SK-N-SH (cell line): ENCODE data around the gene SMAD3. TPM values are rescaled to one million over a fixed set of nuclear protein-coding genes. Genes with fewer than 3 reads are reported as not detected.
A peak's percentile ranks its signal among the peaks of the same experiment; 100 is the strongest.

ENCODE experiments used
- CTCF ChIA-PET: fragments of 300-600, 350-600 bp; formaldehyde crosslinking; extraction: SDS; loops from one replicate; lab custom pipeline; 2021; lab: Yijun Ruan, JAX
- POLR2A ChIA-PET: fragments of 350-600 bp; sonication (Branson Sonifier 250); formaldehyde crosslinking; extraction: SDS; loops from one replicate; lab custom pipeline; 2020; ENCODE audit warnings: antibody characterized with exemption, inconsistent platforms; lab: Yijun Ruan, JAX
- DNase-seq: peaks from one replicate; pipeline ENCODE4 v3.0.0; 2012
- H2AFZ ChIP-seq: fragments of 200-600 bp; sonication (generic); 2 replicates; pipeline ENCODE4 v1.8.1; 2016; ENCODE audit warnings: antibody characterized with exemption, mild to moderate bottlenecking, low read depth
- H3F3A ChIP-seq: fragments of 200-600 bp; sonication (generic); replicated peaks from 2 replicates; pipeline ENCODE3; 2016; ENCODE audit warnings: antibody characterized with exemption, mild to moderate bottlenecking; ENCODE audit not compliant: insufficient read depth
- H3K27ac ChIP-seq, 2 experiments: fragments of 200-500 bp in 1 of 2; fragments of 200-600 bp in 1 of 2; sonication (Bioruptor generic) in 1 of 2; sonication (generic), shearing (Covaris generic) in 1 of 2; 2 replicates each; pipeline versions ENCODE4 v1.5.1 to v1.6.1; 2014 to 2016; ENCODE audit warnings: low read depth in 2 of 2, inconsistent platforms in 1 of 2, low read length in 1 of 2, mild to moderate bottlenecking in 1 of 2, mixed read lengths in 1 of 2
- H3K27me3 ChIP-seq: fragments of 200-600 bp; sonication (generic), shearing (Covaris generic); 2 replicates; pipeline ENCODE4 v1.6.1; 2016; ENCODE audit warnings: mixed run types; ENCODE audit not compliant: insufficient read depth
- H3K36me3 ChIP-seq, 2 experiments: fragments of 200-500 bp in 1 of 2; fragments of 200-600 bp in 1 of 2; sonication (Bioruptor generic) in 1 of 2; sonication (generic) in 1 of 2; replicated peaks in 1 of 2; 2 replicates each; pipeline versions ENCODE3 to v1.5.1; 2014 to 2016; ENCODE audit warnings: low read length in 1 of 2, mild to moderate bottlenecking in 1 of 2; ENCODE audit not compliant: insufficient read depth in 2 of 2, control insufficient read depth in 1 of 2
- H3K4me1 ChIP-seq, 2 experiments: fragments of 200-500 bp in 1 of 2; fragments of 200-600 bp in 1 of 2; sonication (Bioruptor generic) in 1 of 2; sonication (generic), shearing (Covaris generic) in 1 of 2; 2 replicates each; pipeline versions ENCODE4 v1.5.1 to v1.6.1; 2014 to 2016; ENCODE audit warnings: low read depth in 1 of 2, low read length in 1 of 2, mixed run types in 1 of 2; ENCODE audit not compliant: insufficient read depth in 2 of 2, control insufficient read depth in 1 of 2
- H3K4me2 ChIP-seq: fragments of 200-600 bp; sonication (generic), shearing (Covaris generic); 2 replicates; pipeline ENCODE4 v1.6.1; 2017; ENCODE audit warnings: mixed run types
- H3K4me3 ChIP-seq, 2 experiments: fragments of 200-500 bp in 1 of 2; fragments of 200-600 bp in 1 of 2; sonication (Bioruptor generic) in 1 of 2; sonication (generic), shearing (Covaris generic) in 1 of 2; 2 replicates each; pipeline versions ENCODE4 v1.5.1 to v1.8.1; 2014 to 2016; ENCODE audit warnings: low read depth in 2 of 2, inconsistent platforms in 1 of 2, low read length in 1 of 2, mild to moderate bottlenecking in 1 of 2, mixed read lengths in 1 of 2, moderate library complexity in 1 of 2
- H3K79me2 ChIP-seq: fragments of 200-600 bp; sonication (generic); 2 replicates; pipeline ENCODE4 v1.8.1; 2017; ENCODE audit warnings: mild to moderate bottlenecking; ENCODE audit not compliant: insufficient read depth
- H3K9ac ChIP-seq: fragments of 200-600 bp; sonication (generic); 2 replicates; pipeline ENCODE4 v1.6.1; 2017; ENCODE audit warnings: mixed run types
- H3K9me2 ChIP-seq: fragments of 200-600 bp; sonication (generic); 2 replicates; pipeline ENCODE4 v1.6.1; 2017; ENCODE audit warnings: mixed run types
- H3K9me3 ChIP-seq: fragments of 200-600 bp; sonication (generic); 2 replicates; pipeline ENCODE4 v1.6.1; 2017; ENCODE audit warnings: mixed run types, mild to moderate bottlenecking, moderate library complexity
- H4K20me1 ChIP-seq: fragments of 200-600 bp; sonication (generic); 2 replicates; pipeline ENCODE4 v1.6.1; 2017; ENCODE audit warnings: mild to moderate bottlenecking, mixed run types; ENCODE audit not compliant: insufficient read depth
- EZH2phosphoT487 ChIP-seq: fragments of 200-600 bp; sonication (generic); IDR thresholded peaks from 2 replicates; pipeline ENCODE4 v1.6.1; 2017; ENCODE audit warnings: low read depth, mixed run types, mild to moderate bottlenecking, antibody characterized with exemption, moderate library complexity, borderline replicate concordance
- GATA2 ChIP-seq: sonication (generic); formaldehyde crosslinking; IDR thresholded peaks from 2 replicates; pipeline ENCODE4 v1.5.0; 2020; ENCODE audit warnings: mild to moderate bottlenecking, missing genetic modification reagents
- JUND ChIP-seq: IDR thresholded peaks from 2 replicates; pipeline ENCODE4 v1.4.0; 2012
- MEF2A ChIP-seq: IDR thresholded peaks from 2 replicates; pipeline ENCODE4 v1.4.0; 2012; ENCODE audit warnings: low read depth, borderline replicate concordance
- NFIC ChIP-seq: IDR thresholded peaks from 2 replicates; pipeline ENCODE4 v1.4.0; 2012; ENCODE audit warnings: borderline replicate concordance
- NRF1 ChIP-seq: IDR thresholded peaks from 2 replicates; pipeline ENCODE4 v1.6.1; 2012; ENCODE audit warnings: low read depth, mild to moderate bottlenecking, low read length
- TAF1 ChIP-seq: IDR thresholded peaks from 2 replicates; pipeline ENCODE4 v1.6.1; 2012; ENCODE audit warnings: low read depth, mild to moderate bottlenecking, low read length, moderate library complexity, borderline replicate concordance
- TCF12 ChIP-seq: IDR thresholded peaks from 2 replicates; pipeline ENCODE4 v1.4.0; 2012
- TEAD4 ChIP-seq: IDR thresholded peaks from 2 replicates; pipeline ENCODE4 v1.4.0; 2012; ENCODE audit warnings: mild to moderate bottlenecking, borderline replicate concordance; ENCODE audit not compliant: insufficient read depth
- WGBS: methylation state at CpG from one replicate; pipeline ENCODE4 v1.1.6; 2017; ENCODE audit warnings: low lambda C conversion rate; 5-methylcytosine and 5-hydroxymethylcytosine counted together
- polyA plus RNA-seq, 3 experiments: library from polyadenylated mRNA; depleted of rRNA; stranded (reverse); fragments of >200 nt; gene quantifications; 2 replicates each; pipeline ENCODE4 v1.2.3, GENCODE V29; 2012
- TF ChIP-seq, protein P1 (sequence below): IDR thresholded peaks from 2 replicates; pipeline ENCODE4 v1.4.0; 2012; ENCODE audit warnings: low read depth

Gene SMAD3
- polyA plus RNA-seq, 1 of the 3 experiments (the other 2 are of a cell fraction) = 19.5 TPM

GRCh38 chr15:67083135-67083762, 17.8 kb downstream of the SMAD3 start:
- H2AFZ ChIP-seq = no peak overlapping the region
- 83% methylated on average over 10 of the region's 12 CpGs for WGBS
- no peak for DNase-seq
- H3K9me3 ChIP-seq = no peaks in the 10 kb centered on the region
- H3K27me3 ChIP-seq = no peaks in the 10 kb centered on the region
- peaks cover 25 to 27% of the 10 kb centered on the region in 2 experiments; a peak in 3 of 4 replicates for H3K4me1 ChIP-seq
- H3K4me3 ChIP-seq = no peak overlapping the region
- POLR2A ChIA-PET = no interaction called here
- H3K4me2 ChIP-seq = peak overlapping the region; percentile 22; the same call in 1 of the 2 replicates
- peak overlapping the region in 1 of 2 experiments; percentile 14; a peak in 1 of 4 replicates for H3K27ac ChIP-seq
- no peak overlapping the region for H3K9ac ChIP-seq
- H3K36me3 ChIP-seq = no peaks in the 10 kb centered on the region
- H3K9me2 ChIP-seq = no peaks in the 10 kb centered on the region
- H3F3A ChIP-seq = peaks cover 15% of the 10 kb centered on the region
- CTCF ChIA-PET = interaction anchor here (1.3 kb wide), 1 partner anchor 14 kb away, joined by 5 read pairs; no protein-coding TSS in a partner anchor
- peaks cover 100% of the 10 kb centered on the region for H3K79me2 ChIP-seq
- no peak for TF ChIP-seq EZH2phosphoT487
- TF ChIP-seq, protein P1, sequence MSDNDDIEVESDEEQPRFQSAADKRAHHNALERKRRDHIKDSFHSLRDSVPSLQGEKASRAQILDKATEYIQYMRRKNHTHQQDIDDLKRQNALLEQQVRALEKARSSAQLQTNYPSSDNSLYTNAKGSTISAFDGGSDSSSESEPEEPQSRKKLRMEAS = no peak
- no peak for TF ChIP-seq NRF1
- 0 out of 2 replicates have a peak, but pooled peaks have one; percentile 7 for TF ChIP-seq JUND
- peak; percentile 73 for TF ChIP-seq TCF12
- H4K20me1 ChIP-seq = peaks cover 84% of the 10 kb centered on the region

DNA sequence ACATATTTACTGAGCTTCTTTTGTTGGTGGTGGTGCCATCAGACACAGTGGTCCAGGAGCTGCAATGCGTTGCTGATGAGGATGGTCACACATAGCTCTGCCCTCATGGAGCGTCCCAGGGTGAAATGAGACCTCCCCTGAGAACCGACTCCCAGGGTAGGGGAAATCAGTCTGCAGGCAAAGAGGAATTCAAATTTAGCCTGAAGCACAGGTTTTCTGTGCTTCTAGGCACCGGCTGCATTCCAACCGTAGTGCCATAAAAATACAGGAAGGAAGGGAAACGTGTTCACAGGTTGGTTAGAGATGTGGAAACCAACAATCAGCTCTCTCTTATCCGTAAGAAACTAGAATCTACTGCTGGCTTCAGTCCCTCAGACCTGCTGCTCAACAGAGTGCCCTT, 19.2 kb downstream of the SMAD3 start:
- peaks cover 85% of the 10 kb centered on the region for H4K20me1 ChIP-seq
- no peaks in the 10 kb centered on the region for H3K9me2 ChIP-seq
- no peak overlapping the region for H3K27ac ChIP-seq
- peaks cover 15% of the 10 kb centered on the region for H3F3A ChIP-seq
- H2AFZ ChIP-seq = no peak overlapping the region
- no peak for DNase-seq
- peaks cover 97% of the 10 kb centered on the region for H3K79me2 ChIP-seq
- no peaks in the 10 kb centered on the region for H3K36me3 ChIP-seq
- H3K9ac ChIP-seq = no peak overlapping the region
- WGBS = 95% methylated on average over 7 of the region's 7 CpGs
- H3K4me3 ChIP-seq = no peak overlapping the region
- ChIA-PET POLR2A (interaction anchor here (0.6 kb wide), 1 partner anchor 116 kb away, joined by 4 read pairs; no protein-coding TSS in a partner anchor), CTCF (interaction anchor here (1.1 kb wide), 1 partner anchor 77 kb away, joined by 3 read pairs; no protein-coding TSS in a partner anchor)
- peaks cover 33 to 36% of the 10 kb centered on the region in 2 experiments; a peak in 3 of 4 replicates for H3K4me1 ChIP-seq
- no peak for TF ChIP-seq NFIC
- TF ChIP-seq TAF1 = no peak
- TF ChIP-seq NRF1 = no peak
- TF ChIP-seq MEF2A = no peak
- no peak for TF ChIP-seq GATA2 (CRISPR knock-in tag)
- TF ChIP-seq TEAD4 = no peak
- no peaks in the 10 kb centered on the region for H3K27me3 ChIP-seq
- H3K9me3 ChIP-seq = no peaks in the 10 kb centered on the region
- 0 out of 2 replicates have a peak overlapping the region, but pooled peaks have one; percentile 58 for H3K4me2 ChIP-seq
